Left cardiac atrium (tissue), 4 donors: ENCODE results near the gene PACS2. TPM values are rescaled to one million over a fixed set of nuclear protein-coding genes. Genes with fewer than 3 reads are reported as not detected.

ENCODE experiments used
- ATAC-seq, 2 donors: fragments of 200-7000 bp; cut with Tn5 transposase; one replicate each; pipeline ENCODE4 v1.9.1; 2020; ENCODE audit warnings: mild to moderate bottlenecking in 2 of 2, moderate library complexity in 2 of 2
- DNase-seq: peaks from one replicate; pipeline ENCODE4 v3.0.0-alpha.2; 2020
- intact Hi-C, 2 donors: fragments of 100-400 bp; cut with DNase I; formaldehyde crosslinking; loops; one replicate each; pipeline versions ENCODE4 v1.14.1 to v1.15.1; 2022 to 2023
- total RNA-seq, 2 donors: library from RNA; stranded (reverse); fragmentation: NEBNext Ultra II Directional; extraction: Animal tissue kit (Norgen Biotek cat#: 25700); gene quantifications; one replicate each; pipeline ENCODE4 v1.2.1, GENCODE V29; 2021
- donor health status: DM: no; HTN: yes; CAD: no.
- donor health status: DM: no; HTN: yes; CAD: no; lungs with severe emphysema.
- donor health status: DM: yes; HTN: yes; CAD: no.
- donor health status: Dilated cardiomyopathy.

Gene PACS2
- total RNA-seq, 2 donors from 2014 or later: 53.4 to 55.8 TPM

DNA sequence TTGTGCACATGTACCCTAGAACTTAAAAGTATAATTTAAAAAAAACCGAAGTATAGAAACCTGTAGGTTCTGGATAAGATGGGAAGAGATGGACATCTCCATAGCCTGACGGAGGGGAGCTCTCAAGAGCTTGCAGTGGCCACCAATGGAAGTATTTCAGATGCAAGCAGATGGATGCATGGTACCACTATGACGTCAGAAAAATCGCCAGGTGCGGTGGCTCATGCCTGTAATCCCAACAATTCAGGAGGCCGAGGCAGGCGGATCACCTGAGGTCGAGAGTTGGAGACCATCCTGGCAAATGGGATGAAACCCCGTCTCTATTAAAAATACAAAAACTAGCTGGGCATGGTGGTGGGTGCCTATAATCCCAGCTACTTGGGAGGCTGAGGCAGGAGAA, 87.2 kb downstream of the PACS2 start:
- ATAC-seq: no peak
- intact Hi-C loops: no loop called here
- no peak for DNase-seq

DNA sequence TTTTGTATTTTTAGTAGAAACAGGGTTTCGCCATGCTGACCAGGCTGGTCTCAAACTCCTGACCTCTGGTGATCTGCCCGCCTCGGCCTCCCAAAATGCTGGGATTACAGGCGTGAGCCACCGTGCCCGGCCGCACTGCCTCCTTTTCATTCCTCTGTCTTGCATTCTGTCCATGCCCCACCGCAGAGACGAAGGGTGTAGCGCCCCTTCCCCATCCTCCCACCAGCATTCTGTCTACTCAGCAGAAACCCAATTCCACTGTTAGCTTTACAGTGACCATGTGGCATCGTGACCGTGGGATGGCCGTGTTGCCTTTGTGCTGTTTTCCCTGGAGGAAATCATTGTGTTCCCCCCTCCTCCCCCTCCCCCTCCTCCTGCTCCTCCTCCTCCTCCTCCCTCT, 94.0 kb downstream of the PACS2 start:
- DNase-seq (no peak), ATAC-seq (no peak)
- intact Hi-C loops: no loop called here

DNA sequence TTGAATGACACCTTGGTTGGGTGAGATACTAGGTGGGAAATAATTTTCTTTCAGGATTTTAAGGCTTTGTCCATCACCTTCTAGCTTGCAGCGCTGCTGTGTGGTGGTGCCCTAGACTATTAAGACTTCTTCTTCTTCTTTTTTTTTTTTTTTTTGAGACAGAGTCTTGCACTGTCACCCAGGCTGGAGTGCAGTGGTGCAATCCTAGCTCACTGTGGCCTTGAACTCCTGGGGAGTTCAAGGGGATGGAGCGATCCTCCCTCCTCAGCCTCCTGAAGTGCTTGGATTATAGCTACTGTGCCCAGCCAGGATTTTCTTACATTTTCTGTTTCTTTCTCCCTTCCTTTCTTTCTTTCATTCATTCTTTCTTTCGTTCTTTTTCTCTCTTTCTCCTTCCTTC, 94.8 kb downstream of the PACS2 start:
- no peak for DNase-seq
- intact Hi-C loops: no loop called here
- ATAC-seq: no peak

DNA sequence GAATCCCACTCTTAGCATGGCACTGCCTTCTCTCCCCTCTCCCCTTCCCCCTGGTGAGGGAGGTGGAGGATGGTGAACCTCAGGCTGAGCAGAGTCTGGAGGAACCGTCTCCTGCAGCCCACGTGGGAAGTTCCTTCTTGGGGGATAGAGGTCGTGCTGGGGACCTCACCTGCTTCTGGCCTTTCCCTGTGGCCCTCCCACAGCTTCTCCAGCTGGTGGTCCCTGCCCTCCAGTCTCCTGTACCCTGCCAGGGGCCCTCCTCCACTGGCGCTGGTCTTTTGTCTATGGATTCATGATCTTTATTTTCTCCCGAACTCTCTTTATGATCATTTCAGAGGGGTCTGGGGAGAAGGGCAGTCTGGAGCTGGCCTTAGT, 96.1 kb downstream of the PACS2 start:
- ATAC-seq (no peak), DNase-seq (no peak)
- intact Hi-C loops: no loop called here

DNA sequence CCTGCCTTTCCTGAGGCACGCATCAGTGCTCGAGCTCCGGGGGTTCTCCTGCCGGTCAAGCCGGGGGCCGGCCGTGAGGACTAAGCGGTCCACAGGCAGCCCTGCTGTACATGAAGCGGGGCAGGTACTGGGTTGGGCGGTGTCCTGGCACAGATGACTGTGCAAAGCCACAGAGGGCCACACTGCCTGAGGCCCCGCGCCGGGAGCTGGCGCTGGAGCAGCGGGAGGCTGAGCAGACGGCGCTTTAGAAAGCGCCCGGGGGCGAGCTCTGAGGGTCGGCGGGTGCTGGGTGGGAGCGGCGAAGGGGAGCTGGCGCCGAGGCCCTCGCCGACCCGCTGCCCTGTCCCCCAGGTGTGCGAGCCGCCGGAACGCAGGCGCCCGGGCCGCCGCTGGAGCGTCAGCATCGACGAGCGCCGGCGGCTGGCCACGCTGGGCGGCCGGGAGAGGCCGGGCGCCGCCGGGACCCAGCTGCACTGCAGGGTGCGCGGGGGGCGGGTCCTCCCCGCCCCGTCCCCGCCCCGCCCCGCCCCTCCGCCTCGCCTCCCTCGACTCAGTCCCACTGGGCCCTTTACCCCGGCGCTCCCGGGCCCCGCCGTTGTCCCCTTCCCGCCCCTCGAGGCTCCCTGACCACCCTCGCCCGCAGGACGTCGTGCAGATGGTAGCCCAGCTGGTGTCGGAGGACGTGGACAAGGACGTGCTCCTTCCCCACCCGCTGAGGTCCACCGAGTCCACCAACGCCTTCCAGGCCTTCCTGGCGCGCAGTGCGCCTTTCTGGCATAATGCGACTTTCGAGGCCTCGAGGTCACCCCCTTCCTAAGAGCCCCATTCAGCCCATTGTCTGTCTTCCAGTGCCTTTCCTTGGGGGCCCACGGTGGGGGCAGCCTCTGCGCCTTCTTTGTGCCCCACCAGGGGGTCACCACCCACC, 96.7 kb downstream of the PACS2 start:
- intact Hi-C loops: no loop called here
- DNase-seq (no peak), ATAC-seq (peak; percentile 54 to 72)

DNA sequence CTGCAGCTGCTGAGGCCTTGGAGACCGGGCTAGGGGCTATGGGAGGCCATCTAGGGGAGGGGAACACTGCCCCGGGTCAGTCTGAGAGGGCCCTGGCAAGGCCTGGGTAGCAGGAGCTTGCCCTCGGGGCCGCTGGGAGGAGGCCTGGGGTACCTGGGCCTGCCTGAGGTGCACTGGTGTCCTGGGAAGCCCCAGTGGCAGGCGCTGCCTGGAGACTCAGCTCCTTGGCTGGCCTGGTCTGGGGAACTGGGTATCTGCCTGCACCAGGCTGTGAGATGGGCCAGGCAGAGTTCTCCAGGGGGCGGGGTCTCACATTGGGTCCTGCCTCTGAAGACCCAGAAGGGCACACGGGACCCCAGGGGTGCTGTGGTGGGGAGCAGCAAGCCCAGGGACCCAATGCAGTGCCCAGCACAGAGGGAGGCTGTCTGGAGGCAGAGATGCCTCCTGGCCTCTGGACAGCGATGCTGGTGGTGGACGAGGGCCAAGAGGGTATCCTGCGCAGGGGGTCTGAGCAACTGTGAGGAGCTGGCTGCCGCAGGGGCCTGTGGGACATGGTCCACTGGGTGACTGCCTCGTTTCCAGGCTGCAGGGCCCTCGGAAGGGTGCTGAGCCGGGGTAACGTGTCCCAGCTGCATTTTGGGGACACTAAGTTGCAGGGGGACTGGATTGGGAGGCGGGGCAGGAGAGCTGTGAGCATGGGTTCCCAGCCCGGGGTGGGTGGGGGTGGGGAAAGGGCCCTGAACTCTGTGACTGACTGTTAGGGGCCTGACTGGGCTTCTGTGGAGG, 97.6 kb downstream of the PACS2 start:
- intact Hi-C loops: no loop called here
- no peak for ATAC-seq
- no peak for DNase-seq

DNA sequence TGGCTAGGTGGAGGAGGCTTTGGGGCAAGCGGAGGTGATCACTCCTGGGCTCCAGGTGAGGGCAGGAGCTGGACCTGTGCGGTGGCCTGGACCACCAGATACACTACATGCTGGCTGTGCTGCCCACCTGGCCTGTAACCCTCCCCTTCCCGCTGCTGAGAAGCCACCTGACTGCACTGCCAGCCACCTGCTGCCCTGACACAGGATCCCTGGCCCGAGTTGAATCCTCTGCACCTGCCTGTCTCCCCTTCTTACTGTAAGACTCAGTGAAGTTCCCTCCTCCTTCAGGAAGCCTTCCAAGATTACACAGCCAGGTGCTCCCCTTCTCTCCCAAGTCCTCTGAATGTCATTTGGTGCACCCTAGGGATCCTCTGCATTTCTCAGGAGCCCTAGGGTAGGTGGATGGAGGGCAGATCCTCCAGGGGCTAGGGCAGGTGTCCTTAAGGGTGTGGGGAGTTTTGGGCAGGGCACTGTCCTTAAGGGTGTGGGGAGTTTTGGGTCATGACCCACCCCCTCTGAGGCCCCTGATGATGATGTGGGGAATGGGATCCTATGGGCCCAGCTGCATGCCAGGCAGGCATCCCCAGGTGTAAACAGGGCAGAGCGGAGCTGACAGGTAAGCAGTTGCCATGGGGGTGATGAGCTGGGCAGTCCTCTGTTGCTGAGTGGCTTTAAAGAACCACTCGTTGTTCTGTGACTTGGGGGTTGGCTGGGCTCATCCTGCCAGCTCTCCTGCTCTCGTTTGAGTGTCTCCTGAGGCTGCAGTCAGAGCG, 98.4 kb downstream of the PACS2 start:
- intact Hi-C loops: no loop called here
- no peak for ATAC-seq
- DNase-seq: no peak

DNA sequence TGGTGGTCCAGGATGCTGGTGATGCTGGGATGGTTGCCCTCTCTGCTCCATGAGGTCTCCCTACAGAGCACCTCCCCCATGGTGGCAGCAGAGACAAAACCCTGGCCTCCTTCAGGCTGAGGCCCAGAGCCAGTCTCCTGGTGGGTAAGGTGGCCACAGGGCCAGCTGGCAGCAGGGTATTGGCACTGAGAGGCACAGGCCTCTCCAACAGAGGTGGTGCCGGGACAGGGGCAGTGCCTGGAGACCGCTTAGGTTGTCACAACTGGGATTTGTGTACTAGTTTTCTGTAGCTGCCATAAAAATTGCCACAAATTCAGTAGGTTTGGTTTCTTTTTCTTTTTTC, 99.0 kb downstream of the PACS2 start:
- intact Hi-C loops: no loop called here
- DNase-seq: peak; percentile 24
- ATAC-seq: peak in 1 of 2 donors; percentile 9

DNA sequence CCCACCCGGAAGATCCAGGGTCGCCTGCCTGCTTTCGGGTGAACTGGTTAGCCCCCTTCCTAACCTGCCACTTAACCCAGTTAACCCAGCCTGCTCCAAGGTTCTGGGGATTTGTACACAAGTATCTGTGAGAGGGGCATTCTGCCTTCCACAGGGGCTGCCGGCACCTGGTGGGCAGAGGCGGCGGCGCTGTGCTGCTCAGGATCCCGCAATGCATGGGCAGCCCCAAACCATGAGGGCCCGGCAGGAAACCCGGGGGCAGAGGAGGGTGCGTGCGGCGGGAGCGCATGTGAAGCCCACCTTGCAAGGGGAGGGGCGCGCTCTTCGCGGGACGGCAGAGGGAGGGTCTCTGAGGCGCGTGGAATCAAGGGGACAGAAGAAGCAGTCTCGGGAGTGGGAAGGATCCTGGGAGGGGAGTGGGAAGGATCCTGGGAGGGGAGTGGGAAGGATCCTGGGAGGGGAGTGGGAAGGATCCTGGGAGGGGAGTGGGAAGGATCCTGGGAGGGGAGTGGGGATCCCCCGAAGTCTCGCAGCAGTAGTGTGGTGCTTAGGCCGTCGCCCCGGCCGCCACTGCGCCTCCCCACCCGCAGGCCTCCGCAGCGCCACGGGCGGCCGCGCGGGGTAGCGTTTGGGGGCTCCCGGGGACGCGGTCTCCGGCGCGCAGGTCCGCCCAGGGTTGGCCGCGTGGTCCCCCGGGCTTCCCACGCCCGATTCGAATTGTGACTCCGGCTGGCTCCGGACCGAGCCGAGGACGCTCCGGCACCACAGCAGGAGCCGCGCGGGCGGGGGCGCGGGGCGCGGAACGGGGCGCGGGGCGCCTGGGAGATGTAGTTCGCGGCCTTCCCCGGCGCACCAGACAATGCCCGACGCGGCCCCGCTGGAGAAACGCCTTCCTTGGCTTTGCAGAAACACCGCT, 100.2 kb downstream of the PACS2 start:
- ATAC-seq (peak; percentile 82 to 84), DNase-seq (peak; percentile 87)
- intact Hi-C loops: no loop called here

DNA sequence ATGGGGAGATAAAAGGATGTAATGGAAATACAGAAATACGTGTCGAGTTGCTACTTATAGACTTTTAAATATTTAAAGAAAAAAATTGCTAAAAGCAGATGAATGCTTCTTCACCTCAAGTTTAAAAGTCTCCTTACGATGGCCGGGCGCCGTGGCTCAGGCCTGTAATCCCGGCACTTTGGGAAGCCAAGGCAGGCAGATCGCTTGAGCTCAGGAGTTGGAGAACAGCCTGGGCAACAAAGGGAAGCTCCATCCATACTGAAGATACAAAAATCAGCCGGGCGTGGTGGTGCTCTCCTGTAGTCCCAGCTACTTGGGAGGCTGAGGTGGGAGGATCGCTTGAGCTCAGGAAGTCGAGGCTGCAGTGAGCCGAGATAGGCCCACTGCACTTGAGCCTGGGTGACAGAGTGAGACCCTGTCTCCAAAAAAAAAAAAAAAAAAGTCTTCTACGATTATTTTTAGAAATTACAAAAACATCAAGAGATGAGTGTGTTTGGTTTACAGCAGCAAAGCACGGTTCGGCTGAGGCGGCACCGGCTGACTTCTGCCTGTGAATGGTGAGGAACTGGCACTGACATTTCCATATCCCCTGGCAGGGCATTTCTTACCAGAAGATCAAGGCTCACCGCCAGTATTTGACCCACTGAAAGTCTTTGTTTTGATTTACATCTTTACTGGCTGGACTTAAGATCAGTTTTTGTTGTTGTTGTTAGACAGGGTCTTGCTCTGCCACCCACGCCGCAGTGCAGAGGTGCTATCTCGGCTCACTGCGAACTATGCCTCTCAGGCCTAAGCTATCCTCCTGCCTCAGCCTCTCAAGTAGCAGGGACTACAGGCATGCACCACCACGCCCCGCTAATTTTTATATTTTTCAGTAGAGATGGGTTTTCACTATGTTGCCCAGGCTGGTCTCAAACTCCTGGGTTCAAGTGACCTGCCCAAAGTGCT, 101.2 kb downstream of the PACS2 start:
- ATAC-seq: no peak
- intact Hi-C loops: no loop called here
- peak; percentile 18 for DNase-seq

DNA sequence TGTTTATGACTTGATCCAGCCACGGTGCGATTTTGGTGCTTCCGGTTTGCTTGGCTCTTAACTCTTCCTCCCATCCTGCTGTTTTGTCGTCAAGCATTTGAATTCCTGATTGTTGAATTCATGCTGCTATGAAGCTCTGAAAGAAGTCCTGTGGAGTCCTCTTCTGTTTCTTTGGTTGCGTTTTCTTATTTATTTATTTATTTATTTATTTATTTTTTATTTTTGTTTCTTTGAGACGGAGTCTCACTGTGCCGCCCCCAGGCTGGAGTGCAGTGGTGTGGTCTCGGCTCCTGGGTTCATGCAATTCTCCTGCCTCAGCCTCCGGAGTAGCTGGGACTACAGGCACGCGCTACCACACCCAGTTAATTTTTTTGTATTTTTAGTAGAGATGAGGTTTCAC, 102.1 kb downstream of the PACS2 start:
- ATAC-seq: no peak
- no peak for DNase-seq
- intact Hi-C loops: no loop called here

DNA sequence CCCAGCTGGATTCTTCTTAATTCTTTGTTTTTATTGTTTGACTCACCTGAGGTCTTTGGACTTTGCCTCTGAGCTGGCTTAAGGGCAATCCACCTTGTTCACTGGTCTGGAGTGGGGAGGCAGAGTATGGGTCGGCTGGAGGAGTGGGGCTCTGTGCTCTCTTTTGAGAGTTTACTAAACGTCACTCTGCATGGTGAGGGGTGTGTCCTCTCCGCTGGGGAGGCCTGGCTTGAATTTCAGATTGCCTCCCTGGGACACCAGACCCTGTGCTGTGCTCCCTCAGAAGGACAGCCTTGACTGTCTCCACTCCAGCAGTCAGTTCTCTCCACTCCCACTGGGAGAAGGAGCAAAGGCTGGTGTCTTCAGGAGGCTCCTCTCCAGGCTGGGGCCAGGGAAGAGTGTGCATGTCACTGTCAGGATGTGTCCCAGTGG, 103.2 kb downstream of the PACS2 start:
- intact Hi-C loops: no loop called here
- no peak for ATAC-seq
- peak; percentile 15 for DNase-seq

DNA sequence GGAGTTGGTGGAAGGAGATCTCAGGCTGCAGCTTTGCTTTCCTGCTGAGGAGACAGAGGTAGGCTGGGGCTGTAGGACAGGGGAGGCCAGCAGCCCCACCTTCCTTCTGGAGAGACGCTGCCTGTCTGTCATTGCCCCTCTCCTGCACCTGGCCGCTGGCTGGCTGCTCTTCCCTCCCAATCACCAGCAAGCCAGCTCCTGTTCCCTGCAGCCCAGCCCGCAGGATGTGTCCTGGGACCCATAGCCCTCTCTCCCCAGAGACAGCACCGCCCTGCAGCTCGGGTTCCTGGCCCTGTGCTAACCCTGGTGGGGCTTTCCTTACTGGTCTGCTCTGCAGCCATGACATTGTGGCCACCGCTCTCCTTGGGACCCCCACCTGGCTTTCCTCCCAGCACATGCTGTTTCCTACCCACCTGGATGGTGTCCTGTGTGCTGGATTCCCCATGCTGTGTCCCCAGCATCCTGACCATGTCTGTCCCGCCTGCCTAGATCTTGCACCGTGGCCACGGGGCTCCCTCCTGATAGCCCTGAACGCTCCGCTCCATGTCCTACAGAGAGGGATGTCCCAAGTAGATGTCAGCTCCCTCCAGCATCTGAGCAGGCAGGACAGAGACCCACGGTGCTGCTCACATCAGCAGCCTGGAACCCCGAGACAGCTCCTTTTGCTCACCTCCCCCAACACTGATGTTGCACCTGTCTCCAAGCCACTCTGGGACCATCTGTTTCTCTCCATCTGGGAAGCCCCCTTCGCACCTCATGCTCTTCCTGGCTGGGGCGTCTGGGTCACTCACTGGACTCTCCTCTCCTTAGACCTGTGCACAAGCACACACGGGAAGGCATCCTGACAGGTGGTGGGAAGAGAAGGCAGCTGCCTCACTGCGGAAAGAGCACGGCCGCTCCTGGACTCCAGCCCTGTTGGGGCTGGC, 104.0 kb downstream of the PACS2 start:
- DNase-seq (peak; percentile 17), ATAC-seq (no peak)
- intact Hi-C loops: no loop called here

DNA sequence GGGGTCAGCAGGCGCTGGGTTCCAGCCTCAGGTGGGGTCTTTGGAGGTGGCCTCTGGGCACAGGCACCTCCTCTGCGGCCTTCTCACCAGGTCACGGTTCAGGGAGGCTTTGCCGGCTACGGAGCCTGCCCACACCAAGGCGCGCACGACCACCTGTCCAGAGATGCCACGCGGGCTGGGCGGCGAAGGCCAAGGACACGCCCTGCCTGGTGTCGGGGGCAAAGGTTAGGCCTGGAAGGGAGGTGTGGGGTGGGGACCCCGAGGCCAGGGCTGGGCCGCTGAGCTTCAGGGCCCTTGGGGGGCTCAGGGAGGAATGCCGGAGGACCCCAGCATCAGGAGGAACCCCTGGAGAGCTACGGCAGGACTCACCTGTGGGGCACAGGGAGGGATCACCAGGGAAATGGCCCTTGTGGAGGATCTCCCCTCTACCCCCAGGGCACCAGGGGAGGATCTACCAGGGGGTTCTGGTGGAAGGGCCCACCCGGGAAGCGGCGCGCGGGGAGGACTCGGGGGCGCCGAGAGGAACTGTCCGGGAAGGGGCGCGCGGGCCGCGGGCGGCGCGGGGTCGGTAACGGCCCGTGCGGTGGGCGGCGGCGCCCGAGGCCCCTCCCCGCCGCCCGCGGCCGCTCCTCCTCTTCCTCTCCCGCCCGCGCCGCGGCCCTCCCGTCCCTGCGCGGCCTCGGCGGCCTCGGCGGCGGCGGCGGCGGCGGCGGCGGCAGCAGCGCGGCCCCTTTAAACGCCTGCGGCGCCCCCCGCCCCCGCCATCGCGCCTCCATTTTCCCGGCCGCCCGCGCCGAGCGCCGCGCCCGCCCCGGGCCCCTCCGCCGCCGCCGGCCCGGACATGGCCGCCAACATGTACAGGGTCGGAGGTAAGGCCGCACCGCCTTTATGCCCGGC, 104.9 kb downstream of the PACS2 start, which contains the start of gene MTA1:
TSS of gene MTA1 (plus strand) at position 633 of the 897 bp plus-strand sequence. CDS start at position 842, 209 bp downstream.
- ATAC-seq (peak; percentile 51 to 53), DNase-seq (peak; percentile 46)
- intact Hi-C loops: no loop called here
